Measurements from ENCODE around the gene AP1G1.

AP1G1 gene

DNA sequence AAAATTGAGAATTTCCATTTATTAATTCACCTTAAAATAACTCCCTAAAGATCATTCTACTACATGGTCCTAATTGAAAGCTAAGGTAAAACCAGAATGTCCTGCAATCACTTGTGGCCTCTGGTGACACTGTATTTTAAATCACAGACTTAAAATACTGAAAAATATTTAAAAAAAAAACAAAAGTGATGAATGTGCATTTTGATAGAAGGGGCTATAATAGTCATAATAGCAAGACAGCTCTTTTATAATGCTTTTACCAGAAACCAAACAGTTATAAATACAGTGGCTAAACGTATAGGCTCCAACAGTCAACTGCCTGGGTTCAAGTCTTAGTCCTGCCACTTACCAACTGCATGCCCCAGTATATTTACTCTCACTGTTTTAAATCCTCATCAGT is 105.3 kb downstream of the AP1G1 start:
- Histone ChIP-seq H3K27ac (ENCODE audit: low read depth, low read length) (no peak overlapping the region), H3K27me3 (ENCODE audit: control insufficient read depth, low read length) (no peaks in the 10 kb centered on the region), H3K4me3 (ENCODE audit: low read length) (no peak overlapping the region), H3K79me2 (ENCODE audit: control insufficient read depth, low read length) (no peaks in the 10 kb centered on the region; the same call in 1 of the 2 replicates), H3K36me3 (ENCODE audit: control insufficient read depth, low read length) (no peaks in the 10 kb centered on the region), H3K4me1 (ENCODE audit: control insufficient read depth, low read length) (peaks cover 19% of the 10 kb centered on the region), H4K20me1 (ENCODE audit: control insufficient read depth, insufficient read depth, low read depth, low read length) (no peaks in the 10 kb centered on the region), H3K4me2 (ENCODE audit: low read length) (no peak overlapping the region), H3F3A (ENCODE audit: control insufficient read depth, insufficient read depth) (no peaks in the 10 kb centered on the region), H3K9me2 (replicated peaks; ENCODE audit: control insufficient read depth, low read length) (no peaks in the 10 kb centered on the region), H3K9me3 (ENCODE audit: control insufficient read depth, insufficient read depth, low read length) (no peaks in the 10 kb centered on the region)
- TF ChIP-seq, protein P1, sequence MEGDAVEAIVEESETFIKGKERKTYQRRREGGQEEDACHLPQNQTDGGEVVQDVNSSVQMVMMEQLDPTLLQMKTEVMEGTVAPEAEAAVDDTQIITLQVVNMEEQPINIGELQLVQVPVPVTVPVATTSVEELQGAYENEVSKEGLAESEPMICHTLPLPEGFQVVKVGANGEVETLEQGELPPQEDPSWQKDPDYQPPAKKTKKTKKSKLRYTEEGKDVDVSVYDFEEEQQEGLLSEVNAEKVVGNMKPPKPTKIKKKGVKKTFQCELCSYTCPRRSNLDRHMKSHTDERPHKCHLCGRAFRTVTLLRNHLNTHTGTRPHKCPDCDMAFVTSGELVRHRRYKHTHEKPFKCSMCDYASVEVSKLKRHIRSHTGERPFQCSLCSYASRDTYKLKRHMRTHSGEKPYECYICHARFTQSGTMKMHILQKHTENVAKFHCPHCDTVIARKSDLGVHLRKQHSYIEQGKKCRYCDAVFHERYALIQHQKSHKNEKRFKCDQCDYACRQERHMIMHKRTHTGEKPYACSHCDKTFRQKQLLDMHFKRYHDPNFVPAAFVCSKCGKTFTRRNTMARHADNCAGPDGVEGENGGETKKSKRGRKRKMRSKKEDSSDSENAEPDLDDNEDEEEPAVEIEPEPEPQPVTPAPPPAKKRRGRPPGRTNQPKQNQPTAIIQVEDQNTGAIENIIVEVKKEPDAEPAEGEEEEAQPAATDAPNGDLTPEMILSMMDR (IDR thresholded peaks at IDR 0.05; ENCODE audit: low read depth, low read length, poor library complexity, severe bottlenecking) = no peak
- no peak for TF ChIP-seq EZH2phosphoT487 (IDR thresholded peaks at IDR 0.05; ENCODE audit: borderline replicate concordance, low read length)

- Histone ChIP-seq H3K27ac (ENCODE audit: low read depth, low read length) (no peak overlapping the region), H3K79me2 (ENCODE audit: control insufficient read depth, low read length) (no peaks in the 10 kb centered on the region), H3K4me2 (ENCODE audit: low read length) (no peak overlapping the region), H3F3A (ENCODE audit: control insufficient read depth, insufficient read depth) (no peaks in the 10 kb centered on the region), H3K4me1 (ENCODE audit: control insufficient read depth, low read length) (peaks cover 6% of the 10 kb centered on the region), H3K9me3 (ENCODE audit: control insufficient read depth, insufficient read depth, low read length) (no peaks in the 10 kb centered on the region), H3K9me2 (replicated peaks; ENCODE audit: control insufficient read depth, low read length) (no peaks in the 10 kb centered on the region), H3K36me3 (ENCODE audit: control insufficient read depth, low read length) (no peaks in the 10 kb centered on the region), H3K4me3 (ENCODE audit: low read length) (no peak overlapping the region), H3K27me3 (ENCODE audit: control insufficient read depth, low read length) (no peaks in the 10 kb centered on the region), H4K20me1 (ENCODE audit: control insufficient read depth, insufficient read depth, low read depth, low read length) (no peaks in the 10 kb centered on the region)
- TF ChIP-seq, protein P1 (IDR thresholded peaks at IDR 0.05; ENCODE audit: low read depth, low read length, poor library complexity, severe bottlenecking) = no peak
- no peak for TF ChIP-seq EZH2phosphoT487 (IDR thresholded peaks at IDR 0.05; ENCODE audit: borderline replicate concordance, low read length)
These were observed 107.8 kb downstream of the AP1G1 start for GRCh38 chr16:71700831-71701230.

- no peaks in the 10 kb centered on the region for H3K36me3 ChIP-seq (ENCODE audit: control insufficient read depth, low read length)
These were observed 110.1 kb downstream of the AP1G1 start for GRCh38 chr16:71698491-71698890.

More at GRCh38 chr16:71698491-71698890, 110.1 kb downstream of the AP1G1 start:
- Histone ChIP-seq H3K27ac (ENCODE audit: low read depth, low read length) (no peak overlapping the region), H3K4me3 (ENCODE audit: low read length) (no peak overlapping the region), H3K9me3 (ENCODE audit: control insufficient read depth, insufficient read depth, low read length) (no peaks in the 10 kb centered on the region), H3K9me2 (replicated peaks; ENCODE audit: control insufficient read depth, low read length) (no peaks in the 10 kb centered on the region), H3F3A (ENCODE audit: control insufficient read depth, insufficient read depth) (no peaks in the 10 kb centered on the region), H3K4me1 (ENCODE audit: control insufficient read depth, low read length) (no peaks in the 10 kb centered on the region), H4K20me1 (ENCODE audit: control insufficient read depth, insufficient read depth, low read depth, low read length) (no peaks in the 10 kb centered on the region), H3K27me3 (ENCODE audit: control insufficient read depth, low read length) (no peaks in the 10 kb centered on the region), H3K4me2 (ENCODE audit: low read length) (no peak overlapping the region), H3K79me2 (ENCODE audit: control insufficient read depth, low read length) (no peaks in the 10 kb centered on the region)
- TF ChIP-seq, protein P1 (IDR thresholded peaks at IDR 0.05; ENCODE audit: low read depth, low read length, poor library complexity, severe bottlenecking) = no peak
- TF ChIP-seq EZH2phosphoT487 (IDR thresholded peaks at IDR 0.05; ENCODE audit: borderline replicate concordance, low read length) = no peak
